Measurements from ENCODE around the gene CAPN14.

GRCh38 chr2:31196622-31197021 is 20.7 kb downstream of the CAPN14 start:
- TF ChIP-seq, protein P1, sequence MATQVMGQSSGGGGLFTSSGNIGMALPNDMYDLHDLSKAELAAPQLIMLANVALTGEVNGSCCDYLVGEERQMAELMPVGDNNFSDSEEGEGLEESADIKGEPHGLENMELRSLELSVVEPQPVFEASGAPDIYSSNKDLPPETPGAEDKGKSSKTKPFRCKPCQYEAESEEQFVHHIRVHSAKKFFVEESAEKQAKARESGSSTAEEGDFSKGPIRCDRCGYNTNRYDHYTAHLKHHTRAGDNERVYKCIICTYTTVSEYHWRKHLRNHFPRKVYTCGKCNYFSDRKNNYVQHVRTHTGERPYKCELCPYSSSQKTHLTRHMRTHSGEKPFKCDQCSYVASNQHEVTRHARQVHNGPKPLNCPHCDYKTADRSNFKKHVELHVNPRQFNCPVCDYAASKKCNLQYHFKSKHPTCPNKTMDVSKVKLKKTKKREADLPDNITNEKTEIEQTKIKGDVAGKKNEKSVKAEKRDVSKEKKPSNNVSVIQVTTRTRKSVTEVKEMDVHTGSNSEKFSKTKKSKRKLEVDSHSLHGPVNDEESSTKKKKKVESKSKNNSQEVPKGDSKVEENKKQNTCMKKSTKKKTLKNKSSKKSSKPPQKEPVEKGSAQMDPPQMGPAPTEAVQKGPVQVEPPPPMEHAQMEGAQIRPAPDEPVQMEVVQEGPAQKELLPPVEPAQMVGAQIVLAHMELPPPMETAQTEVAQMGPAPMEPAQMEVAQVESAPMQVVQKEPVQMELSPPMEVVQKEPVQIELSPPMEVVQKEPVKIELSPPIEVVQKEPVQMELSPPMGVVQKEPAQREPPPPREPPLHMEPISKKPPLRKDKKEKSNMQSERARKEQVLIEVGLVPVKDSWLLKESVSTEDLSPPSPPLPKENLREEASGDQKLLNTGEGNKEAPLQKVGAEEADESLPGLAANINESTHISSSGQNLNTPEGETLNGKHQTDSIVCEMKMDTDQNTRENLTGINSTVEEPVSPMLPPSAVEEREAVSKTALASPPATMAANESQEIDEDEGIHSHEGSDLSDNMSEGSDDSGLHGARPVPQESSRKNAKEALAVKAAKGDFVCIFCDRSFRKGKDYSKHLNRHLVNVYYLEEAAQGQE (IDR thresholded peaks at IDR 0.05) = no peak
- TF ChIP-seq JUND (IDR thresholded peaks at IDR 0.05) (no peak), CTCF (IDR thresholded peaks at IDR 0.05; ENCODE audit: low read depth, low read length, missing input control) (no peak), TAF1 (conservative IDR thresholded peaks at IDR 0.05) (no peak), RXRA (IDR thresholded peaks at IDR 0.05) (no peak), RAD21 (IDR thresholded peaks at IDR 0.05) (no peak), EGR1 (IDR thresholded peaks at IDR 0.05; ENCODE audit: low read depth in 2 of 2) (no peak), SP1 (IDR thresholded peaks at IDR 0.05) (no peak), GABPA (IDR thresholded peaks at IDR 0.05 in 1 of 2, conservative IDR thresholded peaks at IDR 0.05 in 1 of 2) (no peak), YY1 (IDR thresholded peaks at IDR 0.05) (no peak)
- TF ChIP-seq, protein P2, sequence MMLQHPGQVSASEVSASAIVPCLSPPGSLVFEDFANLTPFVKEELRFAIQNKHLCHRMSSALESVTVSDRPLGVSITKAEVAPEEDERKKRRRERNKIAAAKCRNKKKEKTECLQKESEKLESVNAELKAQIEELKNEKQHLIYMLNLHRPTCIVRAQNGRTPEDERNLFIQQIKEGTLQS (IDR thresholded peaks at IDR 0.05) = no peak

Measured in liver (tissue), 3 donors.